Measurements from ENCODE around the gene CTDSP1.

CTDSP1 gene

DNA sequence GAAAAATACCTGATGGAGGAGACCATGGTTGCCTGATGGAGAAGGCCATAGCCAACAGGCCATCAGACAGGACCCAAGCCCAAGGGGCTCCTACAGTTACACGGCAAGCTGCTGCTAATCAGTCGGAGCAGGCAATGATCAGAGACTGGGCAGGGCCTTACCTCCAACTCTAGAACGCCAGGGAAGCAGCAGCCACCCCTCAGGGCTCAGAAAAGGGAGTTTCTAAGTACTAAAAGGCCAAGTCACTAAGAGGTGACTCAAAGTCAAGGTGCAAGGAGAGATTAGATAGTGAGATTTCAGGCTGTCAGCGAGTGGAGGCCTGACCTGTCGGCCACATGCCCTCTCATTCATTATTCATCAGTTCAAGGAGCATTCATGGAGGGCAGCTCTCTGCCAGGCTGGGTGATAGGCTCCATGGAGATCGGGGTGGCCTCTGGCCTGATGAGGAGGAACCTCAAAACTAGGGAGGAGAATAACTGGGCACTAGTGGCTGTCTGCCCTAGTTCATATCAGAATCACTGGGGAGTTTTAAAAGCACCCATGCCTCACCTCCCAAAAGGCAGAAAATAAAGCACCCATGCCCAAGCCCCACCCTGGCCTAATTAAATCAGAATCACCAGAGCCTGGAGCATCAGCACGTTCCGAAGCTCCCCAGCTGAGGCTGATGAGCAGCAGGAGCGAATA is 22.9 kb downstream of the CTDSP1 start:
- Mint-ChIP-seq H3K27me3 (no peaks in the 10 kb centered on the region), H3K27ac (no peak overlapping the region), H3K4me3 (no peak overlapping the region), H3K9me3 (no peaks in the 10 kb centered on the region), H3K4me1 (no peaks in the 10 kb centered on the region)
- no peak for ATAC-seq
- DNase-seq: no peak

DNA sequence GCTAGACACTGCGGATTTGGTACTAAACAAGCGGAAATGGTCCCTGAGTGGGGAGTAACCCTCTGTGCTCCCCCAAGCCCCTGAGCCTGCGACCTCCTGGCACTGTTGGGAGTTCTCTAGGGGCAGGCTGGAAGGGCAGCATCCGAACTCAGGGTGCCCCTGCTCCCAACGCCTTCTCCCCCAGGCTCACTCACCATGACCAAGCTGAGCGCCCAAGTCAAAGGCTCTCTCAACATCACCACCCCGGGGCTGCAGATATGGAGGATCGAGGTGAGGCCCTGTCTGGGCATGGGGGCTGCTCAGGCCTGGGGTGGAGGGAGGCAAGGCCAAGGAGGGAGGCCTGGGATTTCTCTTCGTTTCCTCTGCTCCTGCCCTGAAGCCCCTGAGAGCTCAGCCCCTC is 23.9 kb downstream of the CTDSP1 start:
- ATAC-seq (peak; percentile 32), DNase-seq (no peak)
- H3K4me1 Mint-ChIP-seq: no peaks in the 10 kb centered on the region
- H3K4me3 Mint-ChIP-seq: no peak overlapping the region
- H3K27ac Mint-ChIP-seq: no peak overlapping the region
- H3K9me3 Mint-ChIP-seq: no peaks in the 10 kb centered on the region
- no peaks in the 10 kb centered on the region for H3K27me3 Mint-ChIP-seq

DNA sequence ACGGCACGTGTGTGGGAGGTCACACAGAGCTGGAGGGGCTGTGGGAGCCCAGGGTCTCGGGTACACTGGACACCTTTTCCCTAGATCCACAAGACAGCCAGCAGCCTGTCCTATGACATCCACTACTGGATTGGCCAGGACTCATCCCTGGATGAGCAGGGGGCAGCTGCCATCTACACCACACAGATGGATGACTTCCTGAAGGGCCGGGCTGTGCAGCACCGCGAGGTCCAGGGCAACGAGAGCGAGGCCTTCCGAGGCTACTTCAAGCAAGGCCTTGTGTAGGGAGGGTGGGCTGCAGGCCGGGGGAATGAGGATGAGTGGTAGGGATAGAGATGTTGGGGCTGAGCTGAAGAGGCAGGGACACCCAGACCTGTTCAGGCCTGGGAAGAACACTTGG is 25.9 kb downstream of the CTDSP1 start:
- no peak overlapping the region for H3K27ac Mint-ChIP-seq
- H3K27me3 Mint-ChIP-seq: no peaks in the 10 kb centered on the region
- H3K4me3 Mint-ChIP-seq: no peak overlapping the region
- ATAC-seq (no peak), DNase-seq (no peak)
- H3K4me1 Mint-ChIP-seq: no peaks in the 10 kb centered on the region
- no peaks in the 10 kb centered on the region for H3K9me3 Mint-ChIP-seq

DNA sequence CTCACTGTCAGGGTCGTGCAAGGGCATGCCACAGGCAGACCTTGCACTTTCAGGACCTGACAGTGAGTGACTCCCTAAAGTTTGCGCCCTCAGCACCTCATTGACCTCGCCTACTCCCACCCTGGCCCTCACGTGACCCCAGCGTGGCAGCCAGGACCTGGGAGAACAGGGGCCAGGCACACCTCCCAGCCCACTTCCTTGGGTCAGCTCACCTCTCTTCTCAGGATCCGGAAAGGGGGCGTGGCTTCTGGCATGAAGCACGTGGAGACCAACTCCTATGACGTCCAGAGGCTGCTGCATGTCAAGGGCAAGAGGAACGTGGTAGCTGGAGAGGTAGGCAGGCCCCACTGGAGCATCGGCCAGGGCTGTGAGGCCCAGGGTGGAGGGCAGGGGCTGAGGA is 28.1 kb downstream of the CTDSP1 start:
- DNase-seq (no peak), ATAC-seq (no peak)
- no peaks in the 10 kb centered on the region for H3K27me3 Mint-ChIP-seq
- H3K4me1 Mint-ChIP-seq: no peaks in the 10 kb centered on the region
- H3K27ac Mint-ChIP-seq: peak overlapping the region in 1 of 2 donors; percentile 27
- no peak overlapping the region for H3K4me3 Mint-ChIP-seq
- no peaks in the 10 kb centered on the region for H3K9me3 Mint-ChIP-seq

DNA sequence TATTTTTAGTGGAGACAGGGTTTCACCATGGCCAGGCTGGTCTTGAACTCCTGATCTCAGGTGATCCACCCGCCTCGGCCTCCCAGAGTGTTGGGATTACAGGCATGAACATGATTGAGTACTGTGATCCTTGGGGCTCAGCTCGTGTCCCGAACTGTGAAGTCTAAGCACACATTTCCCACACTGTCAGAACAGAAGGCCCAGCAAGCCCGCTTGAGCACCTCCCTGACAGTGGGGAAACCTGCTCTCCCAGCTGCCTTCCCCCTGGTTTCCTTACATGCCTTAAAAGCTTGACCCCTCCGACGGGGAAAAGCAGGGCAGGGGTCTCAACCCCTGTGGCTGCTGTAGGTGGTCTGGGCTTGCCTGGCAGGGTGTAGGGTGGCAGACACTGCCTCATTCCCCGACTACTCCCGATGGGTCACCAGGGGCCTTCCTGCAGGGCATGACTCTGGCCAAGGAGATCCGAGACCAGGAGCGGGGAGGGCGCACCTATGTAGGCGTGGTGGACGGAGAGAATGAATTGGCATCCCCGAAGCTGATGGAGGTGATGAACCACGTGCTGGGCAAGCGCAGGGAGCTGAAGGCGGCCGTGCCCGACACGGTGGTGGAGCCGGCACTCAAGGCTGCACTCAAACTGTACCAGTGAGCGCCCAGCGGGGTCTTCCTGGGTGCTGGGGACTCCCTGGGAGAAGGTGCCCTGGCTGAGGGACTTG is 29.3 kb downstream of the CTDSP1 start:
- no peak for ATAC-seq
- no peaks in the 10 kb centered on the region for H3K4me1 Mint-ChIP-seq
- H3K9me3 Mint-ChIP-seq: no peaks in the 10 kb centered on the region
- H3K27me3 Mint-ChIP-seq: no peaks in the 10 kb centered on the region
- DNase-seq: no peak
- no peak overlapping the region for H3K4me3 Mint-ChIP-seq
- no peak overlapping the region for H3K27ac Mint-ChIP-seq

DNA sequence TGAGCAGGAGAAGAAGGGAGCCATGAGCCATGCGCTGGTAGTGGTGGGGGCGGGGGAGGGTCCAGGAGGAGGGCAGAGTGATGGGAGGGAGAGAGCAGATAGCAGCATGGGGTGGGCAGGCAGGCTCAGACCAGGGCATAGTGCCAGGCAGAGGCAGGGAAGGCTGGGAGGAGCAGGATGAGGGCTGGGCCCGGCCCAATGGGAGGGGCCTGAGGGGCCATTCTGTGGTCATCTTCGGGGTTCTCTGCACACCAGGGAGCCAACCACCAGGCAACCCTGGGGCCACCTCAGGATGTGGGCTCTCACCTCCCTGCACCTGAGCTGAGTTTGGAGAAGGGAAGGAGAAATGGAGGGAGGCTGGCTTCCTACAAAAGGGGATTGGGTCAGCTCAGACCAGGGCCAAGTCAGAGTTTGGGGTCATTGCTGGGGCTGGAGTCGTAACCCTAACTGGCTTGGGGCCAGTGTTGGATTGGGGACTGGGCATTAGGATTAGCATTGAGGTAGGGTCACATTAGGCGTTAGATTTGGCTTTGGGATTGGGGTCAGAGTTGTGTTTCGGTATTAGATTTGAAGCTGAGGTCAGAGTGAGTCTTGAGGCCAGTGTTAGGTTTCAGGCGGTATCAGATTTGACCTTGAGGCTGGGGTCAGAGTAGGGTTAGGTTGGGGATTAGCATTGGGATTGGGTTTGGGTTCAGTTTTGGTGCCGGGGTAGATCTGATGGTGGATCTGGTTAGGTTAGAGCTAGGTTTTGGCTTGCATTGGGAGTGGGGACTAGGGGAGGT is 30.4 kb downstream of the CTDSP1 start:
- Mint-ChIP-seq H3K4me1 (no peaks in the 10 kb centered on the region), H3K27me3 (no peaks in the 10 kb centered on the region), H3K9me3 (no peaks in the 10 kb centered on the region), H3K4me3 (no peak overlapping the region), H3K27ac (peak overlapping the region in 1 of 2 donors; percentile 41)
- ATAC-seq (no peak), DNase-seq (no peak)

DNA sequence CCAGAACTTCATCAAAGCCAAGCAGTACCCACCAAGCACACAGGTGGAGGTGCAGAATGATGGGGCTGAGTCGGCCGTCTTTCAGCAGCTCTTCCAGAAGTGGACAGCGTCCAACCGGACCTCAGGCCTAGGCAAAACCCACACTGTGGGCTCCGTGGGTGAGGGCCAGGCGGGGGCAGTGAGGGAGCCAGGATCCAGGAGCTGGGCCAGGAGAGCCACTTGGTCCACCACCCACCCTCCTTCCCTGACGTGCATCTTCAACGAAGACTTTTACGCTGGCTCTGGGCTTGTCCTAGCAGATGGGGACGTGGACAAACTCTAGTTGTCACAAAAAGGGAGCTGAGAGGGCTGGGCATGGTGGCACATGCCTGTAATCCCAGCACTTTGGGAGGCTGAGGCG is 31.1 kb downstream of the CTDSP1 start:
- Mint-ChIP-seq H3K4me3 (no peak overlapping the region), H3K4me1 (no peaks in the 10 kb centered on the region), H3K27me3 (no peaks in the 10 kb centered on the region), H3K27ac (peak overlapping the region in 1 of 2 donors; percentile 37), H3K9me3 (no peaks in the 10 kb centered on the region)
- DNase-seq: no peak
- no peak for ATAC-seq

DNA sequence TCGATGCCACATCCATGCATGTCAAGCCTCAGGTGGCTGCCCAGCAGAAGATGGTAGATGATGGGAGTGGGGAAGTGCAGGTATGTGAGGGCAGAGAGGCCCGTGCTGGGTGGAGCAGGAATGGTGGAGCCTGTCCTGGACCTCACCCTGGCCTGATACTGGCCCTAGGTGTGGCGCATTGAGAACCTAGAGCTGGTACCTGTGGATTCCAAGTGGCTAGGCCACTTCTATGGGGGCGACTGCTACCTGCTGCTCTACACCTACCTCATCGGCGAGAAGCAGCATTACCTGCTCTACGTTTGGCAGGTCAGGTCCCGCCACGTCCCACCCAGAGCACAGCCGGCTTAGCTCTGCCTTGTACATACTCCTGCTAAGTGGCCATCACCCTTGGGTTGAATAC is 32.2 kb downstream of the CTDSP1 start:
- Mint-ChIP-seq H3K9me3 (no peaks in the 10 kb centered on the region), H3K27ac (no peak overlapping the region), H3K27me3 (no peaks in the 10 kb centered on the region), H3K4me1 (no peaks in the 10 kb centered on the region), H3K4me3 (no peak overlapping the region)
- ATAC-seq (no peak), DNase-seq (no peak)

DNA sequence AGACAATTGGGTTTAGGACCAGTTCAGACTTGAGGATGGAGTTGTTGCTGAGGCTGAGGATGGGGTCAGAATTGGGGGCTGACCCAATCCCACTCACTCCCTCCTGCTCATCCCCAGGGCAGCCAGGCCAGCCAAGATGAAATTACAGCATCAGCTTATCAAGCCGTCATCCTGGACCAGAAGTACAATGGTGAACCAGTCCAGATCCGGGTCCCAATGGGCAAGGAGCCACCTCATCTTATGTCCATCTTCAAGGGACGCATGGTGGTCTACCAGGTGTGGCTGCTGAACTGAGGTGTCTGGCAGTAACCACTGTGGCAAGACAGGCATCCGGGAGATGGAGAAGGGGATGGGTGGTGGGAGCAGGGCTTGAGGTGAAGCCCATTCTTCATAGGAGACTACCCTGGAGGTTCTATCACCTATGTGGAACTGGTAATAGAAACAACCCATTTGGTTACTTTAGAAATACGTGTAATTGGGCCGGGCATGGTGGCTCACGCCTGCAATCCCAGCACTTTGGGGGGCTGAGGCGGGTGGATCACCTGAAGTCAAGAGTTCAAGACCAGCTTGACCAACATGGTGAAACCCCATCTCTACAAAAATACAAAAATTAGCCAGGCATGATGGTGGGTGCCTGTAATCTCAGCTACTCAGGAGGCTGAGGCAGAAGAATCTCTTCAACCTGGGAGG is 33.2 kb downstream of the CTDSP1 start:
- H3K9me3 Mint-ChIP-seq: no peaks in the 10 kb centered on the region
- H3K27ac Mint-ChIP-seq: no peak overlapping the region
- no peak for ATAC-seq
- no peak overlapping the region for H3K4me3 Mint-ChIP-seq
- no peaks in the 10 kb centered on the region for H3K27me3 Mint-ChIP-seq
- H3K4me1 Mint-ChIP-seq: no peaks in the 10 kb centered on the region
- no peak for DNase-seq

DNA sequence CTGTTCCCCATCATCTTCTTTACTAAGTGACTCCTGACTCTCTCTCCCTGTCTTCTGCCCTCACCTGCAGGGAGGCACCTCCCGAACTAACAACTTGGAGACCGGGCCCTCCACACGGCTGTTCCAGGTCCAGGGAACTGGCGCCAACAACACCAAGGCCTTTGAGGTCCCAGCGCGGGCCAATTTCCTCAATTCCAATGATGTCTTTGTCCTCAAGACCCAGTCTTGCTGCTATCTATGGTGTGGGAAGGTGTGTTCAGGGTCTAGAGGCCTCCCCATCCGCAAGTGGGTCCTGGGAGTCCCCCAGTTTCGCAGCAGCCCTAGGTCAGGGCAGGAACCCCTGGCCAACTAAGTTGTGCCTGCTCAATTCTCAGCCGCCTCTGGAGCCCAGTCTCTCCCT is 34.8 kb downstream of the CTDSP1 start:
- ATAC-seq (no peak), DNase-seq (no peak)
- no peaks in the 10 kb centered on the region for H3K27me3 Mint-ChIP-seq
- H3K9me3 Mint-ChIP-seq: no peaks in the 10 kb centered on the region
- H3K4me3 Mint-ChIP-seq: no peak overlapping the region
- H3K4me1 Mint-ChIP-seq: no peaks in the 10 kb centered on the region
- no peak overlapping the region for H3K27ac Mint-ChIP-seq

DNA sequence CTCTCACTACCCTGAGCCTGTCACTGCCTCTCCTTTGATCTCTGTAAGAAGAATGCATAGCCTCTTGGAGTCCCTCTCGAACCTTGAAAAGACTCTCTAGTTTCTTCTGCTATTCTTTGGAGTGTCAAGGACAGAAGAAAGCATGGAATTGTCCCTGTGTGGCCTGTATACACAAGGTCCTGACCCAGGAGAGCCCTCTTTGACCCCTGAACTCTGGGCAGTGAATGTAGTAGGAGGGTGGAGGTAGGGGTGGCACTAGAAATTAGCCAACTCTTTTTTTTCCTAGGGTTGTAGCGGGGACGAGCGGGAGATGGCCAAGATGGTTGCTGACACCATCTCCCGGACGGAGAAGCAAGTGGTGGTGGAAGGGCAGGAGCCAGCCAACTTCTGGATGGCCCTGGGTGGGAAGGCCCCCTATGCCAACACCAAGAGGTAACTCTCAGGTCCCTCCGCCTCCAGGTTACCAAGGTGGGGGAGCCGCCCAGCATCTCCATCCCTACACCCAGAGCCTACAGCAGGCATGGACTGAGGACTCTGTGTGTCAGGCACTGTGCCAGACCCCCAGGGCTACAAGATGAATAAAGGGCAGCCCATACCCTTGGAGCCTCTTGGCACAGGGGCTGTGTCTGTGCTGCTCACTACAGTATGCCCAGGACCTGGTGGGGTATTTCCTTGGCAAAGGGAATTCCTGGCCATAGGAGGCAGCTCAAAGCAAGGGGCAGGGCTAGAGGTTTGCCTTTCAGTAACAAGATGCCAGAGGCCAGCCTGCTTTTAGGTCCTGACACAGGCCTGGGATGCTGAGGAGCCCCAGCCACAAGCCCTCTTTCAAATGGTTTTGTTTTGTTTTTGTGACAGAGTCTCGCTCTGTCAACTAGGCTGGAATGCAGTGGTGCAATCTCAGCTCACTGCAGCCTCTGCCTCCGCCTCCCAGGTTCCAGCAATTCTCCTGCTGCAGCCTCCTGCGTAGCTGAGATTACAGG is 35.6 kb downstream of the CTDSP1 start:
- ATAC-seq (no peak), DNase-seq (no peak)
- H3K4me1 Mint-ChIP-seq: no peaks in the 10 kb centered on the region
- H3K27ac Mint-ChIP-seq: no peak overlapping the region
- no peak overlapping the region for H3K4me3 Mint-ChIP-seq
- H3K9me3 Mint-ChIP-seq: no peaks in the 10 kb centered on the region
- H3K27me3 Mint-ChIP-seq: no peaks in the 10 kb centered on the region

DNA sequence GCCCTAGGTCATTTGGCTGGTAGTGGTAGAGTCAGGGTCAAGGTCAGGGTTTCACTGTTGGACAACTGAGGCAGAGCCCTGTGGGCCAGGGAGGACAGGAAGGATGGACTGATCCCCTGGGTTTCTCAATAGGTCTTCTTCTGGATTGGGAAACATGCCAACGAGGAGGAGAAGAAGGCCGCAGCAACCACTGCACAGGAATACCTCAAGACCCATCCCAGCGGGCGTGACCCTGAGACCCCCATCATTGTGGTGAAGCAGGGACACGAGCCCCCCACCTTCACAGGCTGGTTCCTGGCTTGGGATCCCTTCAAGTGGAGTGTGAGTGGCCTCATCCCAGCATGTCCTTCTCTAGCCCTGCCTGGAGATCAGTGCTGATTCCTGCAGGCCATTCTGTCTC is 37.3 kb downstream of the CTDSP1 start:
- ATAC-seq: no peak
- Mint-ChIP-seq H3K27me3 (no peaks in the 10 kb centered on the region), H3K4me1 (no peaks in the 10 kb centered on the region), H3K27ac (no peak overlapping the region), H3K9me3 (no peaks in the 10 kb centered on the region), H3K4me3 (no peak overlapping the region)
- DNase-seq: no peak

DNA sequence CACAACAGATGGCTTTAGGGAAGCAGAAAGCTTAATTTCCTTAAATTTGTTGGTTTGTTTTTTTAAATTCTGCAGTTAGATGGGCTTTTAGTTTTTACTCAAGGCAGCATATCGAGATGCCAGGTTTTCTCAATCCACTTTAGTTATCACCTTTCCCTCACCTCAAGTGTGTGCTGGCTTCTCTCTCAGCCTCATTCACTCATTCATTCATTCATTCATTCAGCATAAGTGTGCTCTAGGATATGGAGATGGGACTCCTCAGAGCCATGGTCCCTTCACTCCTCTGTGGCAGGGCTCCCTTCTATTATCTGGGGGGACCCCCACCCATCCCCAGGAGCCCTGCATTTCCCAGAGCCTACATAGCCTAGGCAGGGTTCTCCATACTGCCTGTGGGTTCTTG is 38.3 kb downstream of the CTDSP1 start:
- Mint-ChIP-seq H3K27me3 (no peaks in the 10 kb centered on the region), H3K4me3 (no peak overlapping the region), H3K27ac (no peak overlapping the region), H3K4me1 (no peaks in the 10 kb centered on the region), H3K9me3 (no peaks in the 10 kb centered on the region)
- DNase-seq: no peak
- no peak for ATAC-seq

DNA sequence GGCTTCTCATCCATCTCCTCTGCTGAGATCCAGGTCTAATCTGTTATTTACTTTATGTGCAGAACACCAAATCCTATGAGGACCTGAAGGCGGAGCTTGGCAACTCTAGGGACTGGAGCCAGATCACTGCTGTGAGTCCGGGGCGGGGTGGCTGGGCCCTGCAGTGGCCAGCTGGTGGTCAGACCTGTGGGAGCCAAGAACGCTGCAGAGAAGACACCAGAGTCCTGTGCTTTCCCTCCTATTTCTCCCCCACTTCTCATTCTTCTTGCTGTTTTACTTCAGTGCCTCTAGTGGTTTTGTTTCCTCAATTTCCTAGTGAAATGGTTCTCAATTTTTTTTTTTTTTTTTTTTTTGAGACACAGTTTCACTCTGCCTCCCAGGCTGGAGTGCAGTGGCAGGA is 38.9 kb downstream of the CTDSP1 start:
- Mint-ChIP-seq H3K9me3 (no peaks in the 10 kb centered on the region), H3K27me3 (no peaks in the 10 kb centered on the region), H3K4me1 (no peaks in the 10 kb centered on the region), H3K4me3 (no peak overlapping the region), H3K27ac (no peak overlapping the region)
- DNase-seq (no peak), ATAC-seq (no peak)
